GM18873 (cell line): Measurements from ENCODE around the gene NAB1.
"Not testable (repeated sequence)": the region's sequence is repeated elsewhere in the genome, so short reads cannot be mapped to it uniquely, and the experiment has no call there.

Experiments used
- ATAC-seq: cut with Tn5 transposase; IDR thresholded peaks from one replicate; pipeline ENCODE4 v1.9.1; 2021; ENCODE audit warnings: mild to moderate bottlenecking, moderate library complexity, moderate number of reproducible peaks; ENCODE audit not compliant: unreplicated experiment, low FRiP score

The NAB1 gene

GRCh38 chr2:190707726-190708125 is 58.8 kb downstream of the NAB1 start:
- ATAC-seq: no peak

GRCh38 chr2:190708650-190709049 is 59.8 kb downstream of the NAB1 start:
- not testable (repeated sequence) for ATAC-seq

DNA sequence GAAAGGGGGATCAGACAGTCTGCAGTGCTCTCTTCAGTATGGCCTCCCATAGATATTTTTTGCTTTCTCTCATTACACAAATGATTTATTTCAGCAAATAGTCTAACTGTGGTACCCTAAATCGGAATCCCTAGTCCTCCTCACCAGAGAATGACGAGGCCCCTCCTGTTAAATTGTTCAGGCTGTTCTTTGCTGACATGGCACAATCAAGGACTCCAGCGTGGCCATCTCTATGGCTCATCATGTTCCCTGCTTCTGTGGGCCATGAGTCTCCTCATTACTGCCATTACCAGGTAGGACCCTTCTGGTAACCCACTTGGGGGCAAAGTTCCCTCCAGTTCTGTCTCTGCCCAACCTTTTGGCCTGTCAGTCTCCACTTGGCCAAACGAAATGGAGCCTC is 62.2 kb downstream of the NAB1 start:
- ATAC-seq: no peak

DNA sequence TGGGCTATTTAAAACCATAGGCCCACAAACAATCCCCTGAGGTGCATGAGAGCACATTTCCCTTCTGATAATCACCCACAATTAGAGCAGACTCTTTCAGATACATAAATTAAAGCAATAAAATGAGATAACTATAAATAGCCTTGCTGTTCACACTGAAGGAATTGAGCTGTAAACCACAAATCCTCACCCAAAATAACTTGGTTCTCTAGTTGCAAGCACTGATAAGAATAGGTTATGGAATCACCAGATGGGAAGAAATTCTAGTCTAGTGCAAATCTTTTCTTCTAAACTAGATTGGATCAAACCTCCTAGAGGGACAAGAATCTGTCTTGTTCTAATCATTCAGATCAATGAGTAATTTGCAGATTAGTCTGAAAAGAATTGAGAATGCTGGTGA is 64.6 kb downstream of the NAB1 start:
- no peak for ATAC-seq

DNA sequence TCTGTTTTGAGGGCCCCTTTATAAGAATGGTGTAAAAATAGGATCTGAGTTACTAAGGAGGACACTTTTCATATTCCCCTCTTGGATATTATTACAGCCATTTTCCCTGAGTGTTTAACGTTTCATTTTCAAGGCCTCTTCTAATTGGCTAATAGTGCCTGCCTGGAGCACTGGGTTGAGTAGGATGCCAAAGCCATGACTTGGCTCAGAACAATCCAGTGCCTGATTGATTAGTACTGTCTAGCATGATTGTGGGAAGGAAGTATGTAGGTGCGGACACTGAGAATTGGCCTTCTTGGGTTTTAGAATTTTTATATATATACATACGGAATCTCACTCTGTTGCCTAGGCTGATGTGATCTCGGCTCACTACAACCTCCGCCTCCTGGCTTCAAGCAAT is 66.1 kb downstream of the NAB1 start:
- no peak for ATAC-seq

- ATAC-seq: no peak
Measured at GRCh38 chr2:190716176-190716807, 67.4 kb downstream of the NAB1 start.

GRCh38 chr2:190717306-190717705 is 68.4 kb downstream of the NAB1 start:
- no peak for ATAC-seq

DNA sequence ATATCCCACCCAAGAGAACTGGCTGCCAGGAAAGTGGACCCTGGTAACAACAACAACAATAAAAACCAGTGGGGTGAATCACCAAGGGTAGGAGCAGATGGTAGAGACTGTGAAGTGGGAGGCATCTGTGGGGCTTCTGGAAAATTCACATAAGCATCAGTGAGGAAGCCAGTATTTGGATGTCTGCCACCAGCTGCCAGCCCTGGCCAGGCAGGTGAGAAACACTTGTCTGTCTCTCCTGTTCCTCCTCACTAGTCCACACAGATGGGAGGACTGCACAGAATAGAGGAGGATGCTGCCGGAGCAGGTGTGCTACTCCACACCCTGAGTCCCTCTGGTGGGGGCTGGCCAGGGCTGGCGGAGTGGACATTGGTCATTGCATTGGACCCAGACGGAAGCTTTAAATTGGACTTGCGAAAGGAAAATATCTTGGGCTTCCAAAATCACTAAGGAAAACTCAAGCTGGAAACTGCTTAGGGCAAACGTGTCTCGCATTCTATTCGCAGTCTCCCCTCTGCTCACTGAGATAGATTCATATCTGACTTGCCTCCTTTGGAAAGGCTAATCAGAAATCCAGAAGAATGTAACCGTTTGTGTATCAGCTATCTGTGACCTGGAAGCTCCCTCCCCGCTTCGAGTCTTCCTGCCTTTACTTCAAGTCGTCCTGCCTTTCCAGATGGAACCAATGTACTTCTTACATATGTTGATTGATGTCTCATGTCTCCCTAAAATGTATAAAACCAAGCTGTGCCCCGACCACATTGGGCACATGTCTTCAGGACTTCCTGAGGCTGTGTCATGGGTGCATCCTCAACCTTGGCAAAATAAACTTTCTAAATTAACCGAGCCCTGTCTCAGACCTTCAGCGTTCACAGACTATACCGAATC is 69.1 kb downstream of the NAB1 start:
- no peak for ATAC-seq

DNA sequence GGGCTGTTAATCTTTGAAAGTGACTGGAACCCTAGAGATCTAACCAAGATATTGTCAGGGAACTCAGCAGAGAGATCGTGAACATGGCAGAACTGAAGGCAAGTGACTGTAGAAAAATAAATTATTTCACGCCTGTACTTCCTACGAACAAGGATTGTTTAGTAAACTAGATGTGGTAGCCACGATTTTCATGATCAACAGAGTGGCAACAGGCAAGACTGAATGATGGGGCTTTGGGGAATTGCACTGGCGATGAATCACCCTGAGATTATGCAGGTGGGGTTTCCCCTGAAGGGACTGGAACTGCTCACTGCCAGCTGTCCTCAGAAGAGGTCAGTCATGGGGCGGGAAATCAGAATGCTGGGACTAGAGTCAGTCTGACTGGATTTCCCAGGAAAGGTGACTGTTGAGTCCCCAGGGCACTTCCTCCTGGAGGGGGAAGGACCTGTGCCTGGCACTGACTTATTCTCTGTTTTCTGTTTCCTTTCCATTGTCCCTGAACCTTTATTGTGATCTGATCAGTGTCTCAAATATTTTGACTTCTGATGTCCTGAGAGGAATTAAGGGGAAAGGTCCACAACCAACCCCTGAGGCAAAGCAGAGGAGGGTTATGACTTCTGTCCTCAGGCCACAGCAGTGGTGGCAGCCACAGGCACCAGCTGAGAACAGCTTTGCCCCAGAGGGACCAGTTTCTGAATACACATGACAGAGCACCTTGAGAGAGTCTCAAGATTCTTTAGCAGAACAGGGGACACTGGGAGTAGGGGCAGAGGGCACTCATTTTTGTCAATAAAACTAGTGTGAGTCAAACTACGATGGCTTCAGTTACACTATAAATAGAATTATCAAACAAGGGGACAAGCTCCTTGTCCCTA is 70.0 kb downstream of the NAB1 start:
- peak; percentile 58 for ATAC-seq

- ATAC-seq: no peak
Measured at GRCh38 chr2:190720276-190720675, 71.4 kb downstream of the NAB1 start.

- no peak for ATAC-seq
Measured at GRCh38 chr2:190720691-190721090, 71.8 kb downstream of the NAB1 start.

- ATAC-seq: peak; percentile 67
Measured at GRCh38 chr2:190722061-190722759, 73.3 kb downstream of the NAB1 start.

- ATAC-seq: no peak
Measured at GRCh38 chr2:190722835-190723234, 74.0 kb downstream of the NAB1 start.

GRCh38 chr2:190723397-190724090 is 74.7 kb downstream of the NAB1 start:
- ATAC-seq: no peak

GRCh38 chr2:190726255-190726654 is 77.4 kb downstream of the NAB1 start:
- no peak for ATAC-seq

- no peak for ATAC-seq
Measured at GRCh38 chr2:190736355-190736754, 87.5 kb downstream of the NAB1 start.

DNA sequence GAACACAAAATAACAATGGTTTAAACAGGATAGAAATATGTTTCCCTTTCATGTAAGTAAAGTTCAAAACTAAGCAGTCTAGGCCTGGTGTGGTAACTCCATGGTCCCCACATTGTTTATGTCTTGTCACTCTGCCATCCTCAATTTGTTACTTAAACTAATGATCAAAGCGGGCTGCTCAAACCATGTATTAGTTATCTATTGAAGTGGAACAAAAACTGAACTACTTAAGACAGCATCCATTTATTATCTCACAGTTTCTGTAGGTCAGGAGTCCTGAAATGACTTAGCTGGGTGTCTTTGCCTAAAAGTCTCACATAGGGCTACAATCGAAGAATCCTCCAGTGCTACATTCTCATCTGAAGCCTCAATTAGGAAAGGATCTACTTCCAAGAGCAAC is 91.6 kb downstream of the NAB1 start:
- ATAC-seq: no peak
